Osteocyte (in vitro differentiated cells): Measurements from ENCODE around the gene PRKAB1. TPM values are rescaled to one million over a fixed set of nuclear protein-coding genes. Genes with fewer than 3 reads are reported as not detected.
A peak's percentile ranks its signal among the peaks of the same experiment; 100 is the strongest.

Experiments used
- DNase-seq: peaks from one replicate; pipeline ENCODE4 v3.0.0; 2021; ENCODE audit warnings: mixed read lengths; ENCODE audit not compliant: unreplicated experiment; ENCODE audit errors: extremely low spot score
- H3K27ac Mint-ChIP-seq: one replicate; pipeline ENCODE4 v1.8.0; 2021; ENCODE audit warnings: mild to moderate bottlenecking, mixed read lengths; ENCODE audit not compliant: unreplicated experiment
- H3K27me3 Mint-ChIP-seq: one replicate; pipeline ENCODE4 v1.8.0; 2021; ENCODE audit warnings: mixed read lengths; ENCODE audit not compliant: unreplicated experiment
- H3K36me3 Mint-ChIP-seq: one replicate; pipeline ENCODE4 v1.8.0; 2021; ENCODE audit warnings: mixed read lengths; ENCODE audit not compliant: unreplicated experiment
- H3K4me1 Mint-ChIP-seq: one replicate; pipeline ENCODE4 v1.8.0; 2021; ENCODE audit warnings: mixed read lengths; ENCODE audit not compliant: unreplicated experiment
- H3K4me3 Mint-ChIP-seq: one replicate; pipeline ENCODE4 v1.8.0; 2021; ENCODE audit warnings: mild to moderate bottlenecking, moderate library complexity, mixed read lengths; ENCODE audit not compliant: unreplicated experiment
- H3K9me3 Mint-ChIP-seq: one replicate; pipeline ENCODE4 v1.8.0; 2021; ENCODE audit warnings: mixed read lengths; ENCODE audit not compliant: unreplicated experiment
- CTCF ChIP-seq: fragments of 200-600 bp; sonication (generic); IDR thresholded peaks from 2 replicates; pipeline ENCODE4 v1.5.0; 2021; ENCODE audit warnings: antibody characterized with exemption, mild to moderate bottlenecking, moderate library complexity
- total RNA-seq: library from RNA; stranded (reverse); gene quantifications from 2 replicates; pipeline ENCODE4 v1.2.1, GENCODE V29; 2021

Gene PRKAB1
- total RNA-seq, 1 donor from 2014 or later = 25.3 TPM

DNA sequence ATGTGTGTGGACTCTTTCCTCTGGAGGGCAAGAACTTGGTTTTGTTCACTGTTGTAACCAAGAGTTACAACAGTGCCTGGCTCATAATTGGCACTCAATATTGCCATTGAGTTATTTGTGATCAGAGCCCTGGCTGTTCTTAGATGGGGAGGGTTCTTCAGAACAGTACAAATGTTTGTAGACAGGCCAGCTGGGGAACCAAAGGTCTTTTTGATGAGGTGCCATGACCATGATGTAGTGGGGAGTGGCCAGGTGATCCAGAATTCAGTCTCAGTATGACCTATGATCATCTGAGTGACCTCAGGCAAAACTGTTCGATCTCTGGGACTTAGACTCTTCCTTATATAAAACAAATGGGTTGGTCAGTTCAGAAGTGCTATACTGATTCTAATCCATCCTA lies 3.3 kb upstream of the PRKAB1 start:
- Mint-ChIP-seq H3K36me3 (no peaks in the 10 kb centered on the region), H3K4me1 (peaks cover 16% of the 10 kb centered on the region), H3K27me3 (peaks cover 23% of the 10 kb centered on the region)

GRCh38 chr12:119665164-119665929 lies 2.6 kb upstream of the PRKAB1 start:
- TF ChIP-seq CTCF = no peak
- no peak for DNase-seq
- Mint-ChIP-seq H3K4me1 (peaks cover 23% of the 10 kb centered on the region), H3K36me3 (peaks cover 2% of the 10 kb centered on the region), H3K27ac (no peak overlapping the region), H3K9me3 (no peaks in the 10 kb centered on the region), H3K4me3 (no peak overlapping the region), H3K27me3 (peaks cover 18% of the 10 kb centered on the region)

More for the DNA sequence above, 3.3 kb upstream of the PRKAB1 start:
- H3K4me3 Mint-ChIP-seq = no peak overlapping the region
- TF ChIP-seq CTCF = no peak
- no peak overlapping the region for H3K27ac Mint-ChIP-seq
- no peaks in the 10 kb centered on the region for H3K9me3 Mint-ChIP-seq
- DNase-seq = no peak

GRCh38 chr12:119666226-119666795 lies 1.6 kb upstream of the PRKAB1 start:
- DNase-seq = no peak
- no peak overlapping the region for H3K27ac Mint-ChIP-seq
- H3K36me3 Mint-ChIP-seq = peaks cover 3% of the 10 kb centered on the region
- peaks cover 16% of the 10 kb centered on the region for H3K27me3 Mint-ChIP-seq
- no peak for TF ChIP-seq CTCF
- peaks cover 27% of the 10 kb centered on the region for H3K4me1 Mint-ChIP-seq
- H3K4me3 Mint-ChIP-seq = no peak overlapping the region
- no peaks in the 10 kb centered on the region for H3K9me3 Mint-ChIP-seq

DNA sequence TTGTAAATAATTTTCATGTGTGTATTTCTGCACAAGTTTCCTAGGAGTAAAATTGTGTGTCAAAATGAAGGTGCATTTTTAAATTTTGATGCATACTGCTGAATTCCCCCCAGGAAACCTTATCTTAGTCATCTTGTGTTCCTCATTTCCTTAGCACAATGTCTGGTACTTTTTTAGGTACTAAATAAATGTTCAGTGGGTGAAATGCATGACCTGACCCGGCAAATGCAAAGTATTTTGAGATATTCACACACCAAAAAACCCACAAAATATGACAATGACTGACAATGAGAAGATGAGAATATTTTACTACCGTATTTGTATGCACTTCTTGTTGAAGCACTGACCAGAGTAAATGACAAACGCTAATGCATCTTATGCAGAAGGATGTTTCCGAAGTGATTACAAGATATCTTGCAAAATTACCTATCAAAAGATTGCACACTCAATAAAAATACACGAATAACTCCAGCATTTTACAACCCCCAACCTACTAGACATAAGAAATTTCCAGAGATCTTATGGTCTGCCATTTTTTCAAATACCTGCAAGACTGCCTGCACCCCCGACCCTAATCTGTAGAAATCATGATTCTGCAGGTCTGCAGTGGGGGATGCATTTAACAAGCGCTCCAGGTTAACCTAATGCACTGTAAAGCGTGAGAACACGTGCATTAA lies 895 bp upstream of the PRKAB1 start:
- Mint-ChIP-seq H3K27me3 (peaks cover 12% of the 10 kb centered on the region), H3K9me3 (no peaks in the 10 kb centered on the region), H3K4me3 (peak overlapping the region; percentile 88), H3K4me1 (peaks cover 27% of the 10 kb centered on the region), H3K36me3 (peaks cover 6% of the 10 kb centered on the region), H3K27ac (no peak overlapping the region)
- TF ChIP-seq CTCF = no peak
- no peak for DNase-seq

DNA sequence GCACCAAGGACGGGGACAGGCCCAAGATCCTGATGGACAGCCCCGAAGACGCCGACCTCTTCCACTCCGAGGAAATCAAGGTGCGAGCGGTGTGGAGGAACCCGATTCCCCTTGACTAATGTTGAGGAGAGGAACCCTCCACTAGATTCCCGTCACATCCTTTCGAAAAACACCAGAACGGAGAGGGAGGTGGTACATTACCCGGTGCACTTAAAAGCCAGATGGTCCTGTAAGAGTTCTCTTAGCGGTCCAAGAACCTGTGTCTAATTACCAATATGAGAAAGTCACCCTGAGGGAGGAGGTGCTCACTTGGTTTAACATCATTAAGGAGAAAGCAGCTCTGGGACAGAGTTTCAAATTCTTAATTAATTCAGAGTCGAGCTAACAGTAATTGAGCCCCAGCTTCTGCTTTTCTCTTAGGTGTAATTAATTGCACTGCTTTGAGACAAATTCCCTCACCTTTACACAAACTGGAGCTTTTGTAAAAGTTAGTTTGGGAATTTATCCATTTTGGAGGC lies 450 bp downstream of the PRKAB1 start:
- H3K4me3 Mint-ChIP-seq = peak overlapping the region; percentile 88
- no peaks in the 10 kb centered on the region for H3K9me3 Mint-ChIP-seq
- H3K27ac Mint-ChIP-seq = peak overlapping the region; percentile 85
- H3K27me3 Mint-ChIP-seq = peaks cover 4% of the 10 kb centered on the region
- DNase-seq = no peak
- H3K36me3 Mint-ChIP-seq = peaks cover 20% of the 10 kb centered on the region
- H3K4me1 Mint-ChIP-seq = peaks cover 27% of the 10 kb centered on the region
- TF ChIP-seq CTCF = no peak
